Esophagus muscularis mucosa (tissue), 4 donors: ENCODE data around the gene TOMM70. TPM values are rescaled to one million over a fixed set of nuclear protein-coding genes. Genes with fewer than 3 reads are reported as not detected.
A peak's percentile ranks its signal among the peaks of the same experiment; 100 is the strongest.

Experiments used
- DNase-seq: peaks from one replicate; pipeline ENCODE4 v3.0.0-alpha.2; 2017; ENCODE audit errors: extremely low spot score
- H3K27ac ChIP-seq, 4 donors: fragments of 200-600 bp; sonication (generic); replicated peaks in 1 of 4; 1 replicate in 3 of 4; 2 replicates in 1 of 4; pipeline ENCODE4 v1.5.1; 2016 to 2019; ENCODE audit warnings: mild to moderate bottlenecking in 1 of 4
- H3K27me3 ChIP-seq, 4 donors: fragments of 200-600 bp; sonication (generic); one replicate each; pipeline versions ENCODE4 v1.5.1 to v1.6.0; 2016 to 2019
- H3K36me3 ChIP-seq, 4 donors: fragments of 200-600 bp; sonication (generic); one replicate each; pipeline ENCODE4 v1.5.1; 2016 to 2019
- H3K4me1 ChIP-seq, 4 donors: fragments of 200-600 bp; sonication (generic); one replicate each; pipeline ENCODE4 v1.5.1; 2016 to 2019
- H3K4me3 ChIP-seq, 4 donors: fragments of 200-600 bp; sonication (generic); 1 replicate in 2 of 4; 2 replicates in 2 of 4; pipeline ENCODE4 v1.5.1; 2016 to 2019; ENCODE audit warnings: mild to moderate bottlenecking in 4 of 4, moderate library complexity in 1 of 4
- H3K9me3 ChIP-seq, 4 donors: fragments of 200-600 bp; sonication (generic); 1 replicate in 3 of 4; 2 replicates in 1 of 4; pipeline ENCODE4 v1.5.1; 2016 to 2019
- EP300 ChIP-seq: sonication (generic); formaldehyde crosslinking; IDR thresholded peaks from one replicate; pipeline ENCODE4 v1.6.1; 2017; ENCODE audit warnings: antibody characterized with exemption
- POLR2A ChIP-seq: fragments of 450-650 bp; IDR thresholded peaks from one replicate; pipeline ENCODE4 v1.6.1; 2017; ENCODE audit warnings: antibody characterized with exemption, moderate library complexity, mild to moderate bottlenecking, low read depth
- POLR2AphosphoS5 ChIP-seq, 2 donors: sonication (generic); formaldehyde crosslinking; IDR thresholded peaks; one replicate each; pipeline ENCODE4 v1.6.1; 2017; ENCODE audit warnings: antibody characterized with exemption in 2 of 2
- WGBS: methylation state at CpG from one replicate; pipeline ENCODE4 v1.1.5; 2018; 5-methylcytosine and 5-hydroxymethylcytosine counted together
- intact Hi-C: fragments of 100-400 bp; cut with DNase I; formaldehyde crosslinking; loops from one replicate; pipeline ENCODE4 v1.15.1; 2023
- total RNA-seq, 4 donors: library from RNA; depleted of rRNA; stranded (reverse); fragments of >200 nt; gene quantifications; one replicate each; pipeline versions ENCODE4 v1.1.0 to v1.2.1, GENCODE V29; 2016
- TF ChIP-seq, protein P1 (sequence below), 3 experiments: fragments of 200-600 bp in 2 of 3; fragments of 450-650 bp in 1 of 3; sonication (generic) in 2 of 3; IDR thresholded peaks; one replicate each; pipeline ENCODE4 v1.5.1; 2017 to 2019; ENCODE audit warnings: antibody characterized with exemption in 3 of 3, mild to moderate bottlenecking in 2 of 3, moderate library complexity in 1 of 3

Gene TOMM70
- total RNA-seq, 4 donors from 2014 or later = 43.4 to 50.6 (median 46.4) TPM

DNA sequence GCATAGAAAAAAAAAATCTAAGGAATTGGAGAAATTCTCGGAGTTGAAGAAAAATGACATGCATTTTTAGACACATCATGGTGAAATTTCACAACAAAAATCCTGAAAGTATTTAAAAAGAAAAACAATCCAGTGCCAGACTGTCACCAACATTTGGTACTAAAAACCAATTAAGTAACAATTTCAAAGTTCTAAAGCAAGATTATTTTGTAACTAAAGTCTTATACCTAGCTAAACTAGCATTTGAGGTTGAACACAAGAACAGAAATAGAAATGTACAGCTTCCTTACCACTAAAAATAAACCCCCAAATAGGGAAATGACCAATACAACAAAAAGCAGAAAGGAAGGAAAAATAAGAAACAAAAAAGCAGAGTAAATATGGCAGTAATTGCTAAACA, 11.9 kb downstream of the TOMM70 start:
- DNase-seq = no peak
- intact Hi-C loops = no loop called here
- no peak overlapping the region for H3K4me3 ChIP-seq
- peaks cover 0 to 8% (median 5%) of the 10 kb centered on the region in 4 donors for H3K9me3 ChIP-seq
- 100% methylated on average over 1 of the region's 1 CpG for WGBS
- H3K27me3 ChIP-seq = no peaks in the 10 kb centered on the region
- H3K36me3 ChIP-seq = peaks cover 0 to 17% (median 8%) of the 10 kb centered on the region in 4 donors
- peaks cover 31 to 34% (median 33%) of the 10 kb centered on the region in 4 donors for H3K4me1 ChIP-seq
- no peak for TF ChIP-seq POLR2AphosphoS5 (IDR thresholded peaks at IDR 0.05)
- no peak for TF ChIP-seq EP300
- TF ChIP-seq POLR2A = no peak
- TF ChIP-seq, protein P1, sequence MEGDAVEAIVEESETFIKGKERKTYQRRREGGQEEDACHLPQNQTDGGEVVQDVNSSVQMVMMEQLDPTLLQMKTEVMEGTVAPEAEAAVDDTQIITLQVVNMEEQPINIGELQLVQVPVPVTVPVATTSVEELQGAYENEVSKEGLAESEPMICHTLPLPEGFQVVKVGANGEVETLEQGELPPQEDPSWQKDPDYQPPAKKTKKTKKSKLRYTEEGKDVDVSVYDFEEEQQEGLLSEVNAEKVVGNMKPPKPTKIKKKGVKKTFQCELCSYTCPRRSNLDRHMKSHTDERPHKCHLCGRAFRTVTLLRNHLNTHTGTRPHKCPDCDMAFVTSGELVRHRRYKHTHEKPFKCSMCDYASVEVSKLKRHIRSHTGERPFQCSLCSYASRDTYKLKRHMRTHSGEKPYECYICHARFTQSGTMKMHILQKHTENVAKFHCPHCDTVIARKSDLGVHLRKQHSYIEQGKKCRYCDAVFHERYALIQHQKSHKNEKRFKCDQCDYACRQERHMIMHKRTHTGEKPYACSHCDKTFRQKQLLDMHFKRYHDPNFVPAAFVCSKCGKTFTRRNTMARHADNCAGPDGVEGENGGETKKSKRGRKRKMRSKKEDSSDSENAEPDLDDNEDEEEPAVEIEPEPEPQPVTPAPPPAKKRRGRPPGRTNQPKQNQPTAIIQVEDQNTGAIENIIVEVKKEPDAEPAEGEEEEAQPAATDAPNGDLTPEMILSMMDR (IDR thresholded peaks at IDR 0.05) = no peak
- H3K27ac ChIP-seq = no peak overlapping the region

DNA sequence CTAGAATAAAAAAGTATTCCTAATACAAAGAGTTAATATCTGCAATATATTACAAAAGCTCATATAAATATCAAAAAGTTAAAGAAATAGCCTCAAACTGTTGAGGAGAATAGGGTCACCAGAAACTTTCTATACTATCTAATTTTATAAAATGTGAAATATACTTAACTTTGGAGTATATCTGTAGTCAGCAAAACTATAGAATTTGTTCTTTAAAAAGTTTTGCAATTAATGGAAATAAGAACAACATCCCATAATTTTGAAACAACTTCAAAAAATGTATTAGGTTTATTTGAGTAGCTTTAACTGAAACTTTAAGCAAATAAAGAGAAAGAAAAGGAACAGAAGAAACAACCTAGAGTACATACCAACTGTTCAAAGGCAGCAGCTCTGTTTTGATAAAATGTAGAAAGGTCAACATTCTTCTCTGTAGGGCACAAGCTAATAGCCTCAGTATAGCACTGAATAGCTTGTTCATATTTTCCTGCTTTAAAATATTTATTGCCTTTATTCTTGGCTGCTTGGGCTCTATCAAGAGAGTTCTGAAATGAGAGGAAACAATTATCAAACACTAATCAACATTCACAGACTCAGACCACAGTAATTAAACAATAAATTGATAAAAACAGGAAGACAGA, 14.3 kb downstream of the TOMM70 start:
- TF ChIP-seq EP300 (no peak), POLR2AphosphoS5 (IDR thresholded peaks at IDR 0.05) (no peak), POLR2A (no peak)
- TF ChIP-seq, protein P1 (IDR thresholded peaks at IDR 0.05) = no peak
- no peak for DNase-seq
- Histone ChIP-seq H3K9me3 (peaks cover 0 to 8% (median 5%) of the 10 kb centered on the region in 4 donors), H3K27me3 (no peaks in the 10 kb centered on the region), H3K36me3 (peaks cover 9 to 37% (median 26%) of the 10 kb centered on the region in 4 donors), H3K4me3 (no peak overlapping the region), H3K27ac (peak overlapping the region in 1 of 4 donors; percentile 5), H3K4me1 (peaks cover 24 to 38% (median 34%) of the 10 kb centered on the region in 4 donors)
- intact Hi-C loops = no loop called here

DNA sequence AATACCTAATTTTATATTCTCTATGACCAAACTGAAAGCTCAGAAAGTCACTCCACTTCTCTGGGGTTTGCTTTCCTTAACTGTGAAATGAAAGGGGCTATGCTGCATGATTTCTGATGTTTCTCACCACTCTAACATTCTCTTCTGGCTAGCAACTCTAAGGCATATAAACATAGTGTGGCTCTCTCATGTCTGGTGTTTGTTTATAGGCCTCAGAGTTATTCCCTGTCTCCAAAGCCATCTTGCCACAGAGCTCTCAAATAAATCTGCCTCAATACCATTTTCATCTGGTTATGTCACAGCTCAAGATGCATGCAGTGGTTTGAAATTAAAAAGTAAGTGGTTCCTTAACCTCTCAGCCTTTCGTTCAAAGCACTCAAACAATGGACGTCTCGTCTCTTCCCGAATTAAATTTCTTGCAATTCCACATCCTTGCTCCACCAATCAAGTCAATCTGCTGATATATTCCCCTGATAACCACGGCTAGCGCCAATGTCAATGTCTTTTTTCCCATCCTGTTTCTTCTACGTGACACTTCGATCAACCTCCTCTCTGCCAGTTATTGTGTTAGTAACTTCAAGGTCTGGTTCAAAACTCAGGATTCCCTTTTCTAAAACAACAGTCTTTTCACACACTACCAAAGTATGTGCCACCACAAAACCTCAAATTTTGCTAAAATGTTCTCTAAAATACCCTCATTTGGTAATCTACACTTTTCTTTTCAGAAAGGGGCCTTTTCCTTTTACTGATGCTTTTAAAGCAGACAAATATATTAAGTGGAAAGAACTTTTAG, 16.0 kb downstream of the TOMM70 start:
- TF ChIP-seq POLR2A = no peak
- no peak for TF ChIP-seq EP300
- TF ChIP-seq, protein P1 (IDR thresholded peaks at IDR 0.05) = no peak
- no peak for TF ChIP-seq POLR2AphosphoS5 (IDR thresholded peaks at IDR 0.05)
- DNase-seq = no peak
- Histone ChIP-seq H3K9me3 (peaks cover 0 to 8% (median 5%) of the 10 kb centered on the region in 4 donors), H3K27ac (peak overlapping the region in 3 of 4 donors; percentile 8 to 24 (median 10)), H3K36me3 (peaks cover 10 to 54% (median 34%) of the 10 kb centered on the region in 4 donors), H3K27me3 (no peaks in the 10 kb centered on the region), H3K4me1 (peaks cover 21 to 38% (median 34%) of the 10 kb centered on the region in 4 donors), H3K4me3 (no peak overlapping the region)
- WGBS = 77% methylated on average over 8 of the region's 8 CpGs
- intact Hi-C loops = no loop called here

GRCh38 chr3:100376301-100376700, 24.6 kb downstream of the TOMM70 start:
- intact Hi-C loops = no loop called here
- DNase-seq = no peak
- Histone ChIP-seq H3K27me3 (no peaks in the 10 kb centered on the region), H3K9me3 (no peaks in the 10 kb centered on the region), H3K4me3 (no peak overlapping the region), H3K27ac (no peak overlapping the region), H3K36me3 (peaks cover 31 to 96% (median 63%) of the 10 kb centered on the region in 4 donors), H3K4me1 (no peaks in the 10 kb centered on the region)
- TF ChIP-seq EP300 (no peak), POLR2A (no peak), POLR2AphosphoS5 (IDR thresholded peaks at IDR 0.05) (no peak)
- TF ChIP-seq, protein P1 (IDR thresholded peaks at IDR 0.05) = no peak
- 92% methylated on average over 4 of the region's 4 CpGs for WGBS
